VCaP (cell line): ENCODE measurements around the gene PCDHB1.
"Not testable (repeated sequence)": the region's sequence is repeated elsewhere in the genome, so short reads cannot be mapped to it uniquely, and the experiment has no call there.

Source experiments
- H3K27ac ChIP-seq: fragments of 450-650 bp; 2 replicates; pipeline ENCODE4 v1.5.1; 2017
- CTCF ChIP-seq: fragments of 450-650 bp; conservative IDR thresholded peaks from 2 replicates; pipeline ENCODE4 v1.5.1; 2017; ENCODE audit warnings: mild to moderate bottlenecking, moderate library complexity

Gene PCDHB1

DNA sequence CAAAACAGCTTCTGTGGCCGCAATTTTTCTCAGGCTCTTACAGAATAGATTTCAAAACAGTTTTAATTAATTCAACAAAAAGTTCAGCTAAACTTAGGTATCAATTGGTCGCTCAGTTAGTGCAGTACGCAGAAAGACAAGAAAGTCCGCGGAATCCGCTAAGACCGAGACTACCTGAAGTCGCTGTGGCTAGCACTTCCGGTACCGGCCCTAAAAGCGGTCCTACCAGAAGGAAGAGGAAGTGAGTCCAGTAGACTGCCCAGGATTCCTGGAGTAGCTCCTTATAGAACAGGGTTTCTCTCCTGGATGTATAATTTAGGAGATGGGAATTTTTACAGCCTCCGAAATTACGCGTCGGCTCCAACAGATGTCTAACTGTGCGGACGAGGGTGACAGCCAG is 26.7 kb downstream of the PCDHB1 start:
- no peak for TF ChIP-seq CTCF
- no peak overlapping the region for H3K27ac ChIP-seq

GRCh38 chr5:141082228-141082627 is 31.1 kb downstream of the PCDHB1 start:
- H3K27ac ChIP-seq: no peak overlapping the region
- no peak for TF ChIP-seq CTCF

GRCh38 chr5:141084487-141084989 is 33.4 kb downstream of the PCDHB1 start:
- peak; percentile 84 for TF ChIP-seq CTCF
- peak overlapping the region; percentile 85 for H3K27ac ChIP-seq

DNA sequence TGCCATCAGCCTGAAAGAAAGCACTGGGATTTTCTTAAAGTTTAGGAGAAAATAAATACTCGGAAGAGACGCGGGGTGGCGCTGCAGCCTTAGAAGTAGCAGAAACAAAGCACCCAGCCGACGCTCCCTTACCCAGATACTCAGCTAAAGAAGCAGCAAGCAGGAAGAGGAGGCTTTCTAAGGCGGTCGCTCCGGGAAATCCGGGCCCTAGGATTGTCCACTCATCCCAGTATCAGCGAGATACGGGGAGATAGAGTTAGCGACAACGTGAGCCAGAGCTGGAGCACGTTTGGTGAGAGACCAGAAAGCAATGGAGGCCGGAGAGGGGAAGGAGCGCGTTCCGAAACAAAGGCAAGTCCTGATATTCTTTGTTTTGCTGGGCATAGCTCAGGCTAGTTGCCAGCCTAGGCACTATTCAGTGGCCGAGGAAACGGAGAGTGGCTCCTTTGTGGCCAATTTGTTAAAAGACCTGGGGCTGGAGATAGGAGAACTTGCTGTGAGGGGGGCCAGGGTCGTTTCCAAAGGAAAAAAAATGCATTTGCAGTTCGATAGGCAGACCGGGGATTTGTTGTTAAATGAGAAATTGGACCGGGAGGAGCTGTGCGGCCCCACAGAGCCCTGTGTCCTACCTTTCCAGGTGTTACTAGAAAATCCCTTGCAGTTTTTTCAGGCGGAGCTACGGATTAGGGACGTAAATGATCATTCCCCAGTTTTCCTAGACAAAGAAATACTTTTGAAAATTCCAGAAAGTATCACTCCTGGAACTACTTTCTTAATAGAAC is 43.5 kb downstream of the PCDHB1 start, which contains the start of gene PCDHB2:
Gene PCDHB2 (plus strand): TSS at position 135 of the 782 bp plus-strand sequence. CDS start 176 bp downstream, at position 311.
- H3K27ac ChIP-seq: peak within 1 kb of the TSS; percentile 50
- TF ChIP-seq CTCF: peak; percentile 69

DNA sequence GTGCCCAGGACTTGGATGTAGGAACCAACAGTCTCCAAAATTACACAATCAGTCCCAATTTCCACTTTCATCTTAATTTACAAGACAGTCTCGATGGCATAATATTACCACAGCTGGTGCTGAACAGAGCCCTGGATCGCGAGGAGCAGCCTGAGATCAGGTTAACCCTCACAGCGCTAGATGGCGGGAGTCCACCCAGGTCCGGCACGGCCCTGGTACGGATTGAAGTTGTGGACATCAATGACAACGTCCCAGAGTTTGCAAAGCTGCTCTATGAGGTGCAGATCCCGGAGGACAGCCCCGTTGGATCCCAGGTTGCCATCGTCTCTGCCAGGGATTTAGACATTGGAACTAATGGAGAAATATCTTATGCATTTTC is 44.1 kb downstream of the PCDHB1 start:
- TF ChIP-seq CTCF: no peak
- peak overlapping the region; percentile 50; the same call in 1 of the 2 replicates for H3K27ac ChIP-seq

- not testable (repeated sequence) for H3K27ac ChIP-seq
These were observed 45.0 kb downstream of the PCDHB1 start for GRCh38 chr5:141096181-141096580.

GRCh38 chr5:141096586-141096985 is 45.4 kb downstream of the PCDHB1 start:
- H3K27ac ChIP-seq: not testable (repeated sequence)

- peak; percentile 78 for TF ChIP-seq CTCF
- peak within 1 kb of the TSS; percentile 69 for H3K27ac ChIP-seq
These were observed 49.1 kb downstream of the PCDHB1 start, which contains the start of gene PCDHB3 for GRCh38 chr5:141100243-141100805. TSS of gene PCDHB3 (plus strand) at chr5:141100473. CDS start at chr5:141100650, 177 bp downstream.
